ENCODE results near the gene SNCG.
A peak's percentile ranks its signal among the peaks of the same experiment; 100 is the strongest.
"Not testable (repeated sequence)": the region's sequence is repeated elsewhere in the genome, so short reads cannot be mapped to it uniquely, and the experiment has no call there.

SNCG gene

DNA sequence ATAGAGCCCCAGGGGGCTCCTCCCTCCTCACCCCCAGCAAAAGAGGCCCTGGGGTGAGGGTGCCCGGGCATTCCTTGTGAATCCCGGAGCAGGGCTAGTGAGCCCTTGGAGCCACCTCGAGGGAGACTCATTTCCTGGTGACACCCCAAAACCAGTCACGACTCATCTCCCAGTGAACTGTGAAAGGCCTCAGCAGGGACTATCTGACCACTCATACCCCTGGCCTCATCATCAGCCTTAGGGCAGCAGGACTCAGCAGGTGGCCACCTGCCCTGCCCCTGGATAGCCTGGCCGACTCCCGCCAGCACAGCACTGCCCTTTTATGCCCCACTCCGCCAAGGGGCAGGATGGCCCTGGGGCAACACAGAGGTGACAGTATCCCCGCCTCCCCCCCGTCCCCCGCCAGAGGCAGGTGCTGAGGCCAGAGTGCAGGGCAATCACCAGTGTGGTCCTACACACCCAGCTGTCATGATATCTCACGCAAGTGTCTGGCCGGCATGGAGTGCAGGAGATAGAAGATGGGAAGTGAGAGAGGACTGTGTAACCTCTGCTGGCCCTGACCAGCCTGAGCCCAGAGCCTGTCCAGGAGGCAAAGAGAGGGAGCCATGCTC is 3.2 kb downstream of the SNCG start:
- DNase-seq, result no peak

DNA sequence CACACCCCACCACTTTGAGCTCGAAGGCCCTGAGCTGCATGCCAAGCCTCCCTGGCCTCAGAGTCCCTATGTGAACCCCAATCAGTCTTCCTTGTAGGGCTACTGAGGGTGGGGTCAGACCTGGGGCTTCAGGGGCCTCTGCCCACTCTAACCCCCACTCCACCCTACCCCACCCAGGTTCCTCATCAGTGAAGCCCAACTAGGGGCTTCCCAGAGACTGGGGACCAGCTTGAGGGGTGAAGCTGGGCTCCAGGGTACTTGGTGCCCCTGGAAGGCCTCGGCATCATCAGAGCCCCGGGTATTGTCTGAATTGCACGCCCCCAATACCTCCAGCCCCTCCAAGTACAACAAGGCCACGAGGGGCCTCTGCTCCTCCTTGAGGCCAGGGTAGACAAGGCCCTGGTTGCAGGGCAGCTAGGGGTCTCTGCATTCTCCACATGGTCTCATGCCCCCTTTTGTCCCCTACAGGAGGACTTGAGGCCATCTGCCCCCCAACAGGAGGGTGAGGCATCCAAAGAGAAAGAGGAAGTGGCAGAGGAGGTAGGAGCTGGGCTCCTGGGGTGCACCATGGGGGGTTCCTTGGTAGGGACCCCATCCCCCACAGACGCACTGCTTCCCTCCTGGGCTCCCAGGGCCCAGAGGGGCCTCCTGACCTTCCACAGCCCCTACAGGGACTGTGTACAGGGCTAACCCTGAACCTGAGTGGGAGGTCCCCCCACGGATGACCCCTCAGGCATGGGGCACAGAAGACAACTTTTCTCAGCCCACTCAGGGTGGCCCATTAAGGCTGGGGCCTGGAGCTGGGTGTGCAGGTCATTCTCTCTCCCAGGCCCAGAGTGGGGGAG is 4.0 kb downstream of the SNCG start:
- no peak for DNase-seq

GRCh38 chr10:86962981-86963310 is 4.5 kb downstream of the SNCG start:
- DNase-seq, result no peak

- no peak for DNase-seq
Observed at GRCh38 chr10:86963341-86963919, 5.0 kb downstream of the SNCG start.

GRCh38 chr10:86964061-86964846 is 5.9 kb downstream of the SNCG start:
- DNase-seq, result no peak

DNA sequence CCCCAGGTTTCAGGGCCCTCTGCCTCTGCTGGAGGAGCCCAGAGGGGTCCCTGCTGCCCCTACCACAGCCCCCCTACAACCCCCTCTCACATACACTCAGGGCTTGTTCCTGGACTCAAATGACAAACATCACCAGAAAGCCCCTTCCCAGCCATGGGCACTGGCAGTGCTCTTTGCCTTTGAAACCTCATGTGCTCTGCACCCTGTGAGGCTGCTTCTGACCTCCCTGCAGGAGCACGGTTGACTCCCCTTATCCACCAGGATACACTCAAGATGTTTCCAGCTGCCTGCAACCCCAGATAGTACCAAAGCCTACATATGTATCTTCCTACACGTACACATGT is 6.4 kb downstream of the SNCG start:
- no peak for DNase-seq

DNA sequence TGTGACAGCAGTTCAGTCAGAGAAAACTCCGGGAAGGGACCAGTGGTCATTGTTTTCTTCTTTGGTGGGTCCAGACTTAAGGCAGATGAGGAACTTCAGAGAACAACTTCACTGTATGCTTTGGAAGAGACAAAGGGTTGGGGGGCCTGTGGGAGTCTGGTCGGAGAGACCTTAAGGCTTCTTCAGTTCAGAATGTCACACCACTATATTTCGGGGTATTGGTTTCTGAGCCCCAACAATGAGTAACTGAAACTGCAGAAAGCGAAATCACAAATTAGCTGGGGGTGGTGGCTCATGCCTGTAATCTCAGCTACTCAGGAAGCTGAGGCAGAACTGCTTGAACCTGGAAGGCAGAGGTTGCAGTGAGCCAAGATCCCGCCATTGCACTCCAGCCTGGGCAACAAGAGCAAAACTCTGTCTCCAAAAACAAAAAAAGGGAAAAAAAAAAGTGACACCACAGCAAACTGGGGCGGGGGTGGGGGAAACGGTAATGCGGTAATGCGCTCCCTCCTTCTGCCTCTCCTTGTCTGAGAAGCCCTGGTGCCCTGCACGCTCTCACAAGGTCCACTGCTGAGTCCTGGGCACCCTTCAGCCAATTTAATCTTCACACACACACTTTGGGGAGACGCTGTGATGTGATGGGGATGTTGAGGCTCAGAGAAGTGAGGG is 7.7 kb downstream of the SNCG start:
- DNase-seq, result no peak

GRCh38 chr10:86967481-86967941 is 9.1 kb downstream of the SNCG start:
- DNase-seq, result no peak

DNA sequence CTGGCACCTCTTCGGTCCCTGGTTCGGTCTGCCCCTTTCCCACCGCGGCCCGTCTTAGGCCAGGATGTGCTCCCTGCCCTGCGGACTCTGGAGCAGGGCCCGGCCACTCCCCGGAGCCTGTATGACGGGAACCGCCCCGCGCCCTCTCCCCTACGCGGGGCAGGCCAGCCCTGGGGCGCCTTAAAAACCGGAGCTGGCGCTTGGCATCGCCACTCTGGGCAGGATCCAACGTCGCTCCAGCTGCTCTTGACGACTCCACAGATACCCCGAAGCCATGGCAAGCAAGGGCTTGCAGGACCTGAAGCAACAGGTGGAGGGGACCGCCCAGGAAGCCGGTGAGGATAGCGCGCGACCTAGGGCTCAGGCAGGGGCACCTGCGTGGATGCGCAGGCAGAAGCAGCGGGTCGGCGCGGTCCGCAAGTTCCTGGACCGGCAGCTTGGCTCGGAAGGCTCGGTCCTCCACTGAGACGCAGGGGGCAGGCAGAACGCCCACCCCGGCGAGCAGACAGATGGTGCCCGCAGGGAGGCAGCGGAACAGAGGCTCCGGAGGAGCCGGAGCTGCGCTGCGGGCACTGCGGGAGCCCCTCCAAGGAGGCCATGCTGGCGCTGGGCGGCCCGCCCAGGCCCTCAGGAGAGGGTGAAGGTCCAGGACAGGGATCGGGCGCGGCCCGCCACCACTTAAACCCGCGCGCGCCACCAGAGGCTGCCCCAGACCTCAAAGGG is 10.0 kb downstream of the SNCG start, which contains the start of gene ADIRF:
TSS of gene ADIRF (plus strand) at position 212 of the 723 bp plus-strand sequence. CDS start at position 275, 63 bp downstream.
- DNase-seq, result peak in 1 of 2 experiments; percentile 33

DNA sequence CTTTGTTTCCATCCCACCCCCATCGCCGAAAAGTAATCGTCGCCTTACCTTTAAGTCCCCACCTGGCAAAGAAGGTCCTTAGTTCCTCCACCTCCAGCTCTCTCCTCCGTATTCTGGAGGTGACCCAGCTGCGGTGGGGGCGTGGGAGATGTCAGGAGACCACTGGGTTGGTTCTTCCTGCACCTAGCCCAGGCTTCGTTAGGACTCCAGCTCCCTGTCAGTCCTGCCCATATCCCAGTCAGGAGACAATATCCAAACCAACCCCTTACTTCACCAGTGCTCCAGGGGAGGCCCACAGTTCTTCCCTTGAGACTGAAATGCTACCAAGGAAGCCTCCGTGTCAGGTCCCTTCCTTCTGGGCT is 10.6 kb downstream of the SNCG start:
- no peak for DNase-seq

DNA sequence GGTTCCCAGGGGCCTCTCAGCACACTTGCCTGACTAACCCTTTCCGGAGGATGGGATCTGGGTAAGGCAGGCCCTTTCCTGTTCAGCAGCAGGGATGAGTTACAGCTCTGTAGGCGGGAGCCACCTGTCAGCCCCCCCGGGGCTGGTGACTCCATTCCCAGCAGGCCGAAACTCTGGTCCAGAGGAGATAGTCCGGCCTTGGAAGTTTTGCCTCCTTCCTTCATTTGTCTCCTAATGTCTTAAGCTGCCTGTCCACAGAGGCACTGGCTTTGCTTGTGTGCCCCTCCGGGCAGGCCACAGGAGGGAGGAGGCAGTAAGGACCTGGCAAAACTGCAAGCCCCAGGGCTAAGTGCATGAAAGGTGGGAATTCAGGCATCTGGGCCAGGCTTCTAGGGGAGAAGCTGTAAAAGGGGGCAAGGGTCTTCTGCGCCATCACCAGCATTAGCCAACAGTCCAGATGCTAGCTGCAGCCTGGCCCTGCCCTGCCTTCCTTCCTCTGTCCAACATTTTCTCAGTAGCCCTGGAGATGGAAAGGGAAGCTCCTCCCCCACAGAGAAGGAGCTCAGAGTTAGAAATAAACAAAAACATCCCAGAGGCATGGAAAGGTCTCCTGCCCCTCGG is 11.1 kb downstream of the SNCG start:
- DNase-seq, result no peak

- DNase-seq, result no peak
Observed at GRCh38 chr10:86970162-86970981, 12.0 kb downstream of the SNCG start.

- DNase-seq, result no peak
Observed at GRCh38 chr10:86970982-86971231, 12.5 kb downstream of the SNCG start.

DNA sequence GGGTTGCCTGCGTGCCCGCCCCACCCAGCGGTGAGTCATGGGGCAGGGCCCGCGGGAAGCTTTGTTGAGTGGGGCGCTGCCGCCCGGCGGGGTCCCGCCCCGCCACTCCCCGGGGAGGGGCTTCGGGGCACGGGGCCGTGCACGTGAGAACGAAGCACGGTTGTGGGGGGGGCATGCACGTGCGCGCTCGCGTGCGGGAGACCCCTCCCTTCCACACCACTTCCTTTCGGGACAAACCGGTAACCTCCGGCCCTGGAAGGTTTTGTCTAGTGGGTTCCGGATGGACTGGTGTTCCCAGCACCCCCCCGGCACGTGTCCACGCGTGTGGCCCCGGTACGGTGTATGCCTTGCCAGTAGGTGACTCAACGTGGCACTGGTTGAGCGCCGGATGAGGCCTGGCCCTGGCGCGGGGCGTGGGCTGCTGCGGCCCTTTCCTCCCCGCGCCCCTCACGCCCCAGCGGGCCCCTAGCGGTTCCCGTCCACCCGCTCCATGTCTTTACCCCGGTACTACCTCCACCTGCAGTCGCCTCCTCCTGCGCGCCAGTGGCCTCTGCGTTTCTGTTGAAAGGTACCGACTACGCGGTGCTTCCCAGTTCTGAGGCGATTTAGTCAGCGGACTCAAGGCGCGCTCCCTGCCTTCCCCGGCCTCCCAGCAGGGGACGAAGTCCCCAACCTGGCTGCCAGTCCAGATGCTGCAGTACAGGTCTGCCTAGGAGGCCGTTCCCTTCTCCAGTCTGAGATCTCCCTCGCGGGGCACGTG is 13.0 kb downstream of the SNCG start:
- DNase-seq, result no peak

DNA sequence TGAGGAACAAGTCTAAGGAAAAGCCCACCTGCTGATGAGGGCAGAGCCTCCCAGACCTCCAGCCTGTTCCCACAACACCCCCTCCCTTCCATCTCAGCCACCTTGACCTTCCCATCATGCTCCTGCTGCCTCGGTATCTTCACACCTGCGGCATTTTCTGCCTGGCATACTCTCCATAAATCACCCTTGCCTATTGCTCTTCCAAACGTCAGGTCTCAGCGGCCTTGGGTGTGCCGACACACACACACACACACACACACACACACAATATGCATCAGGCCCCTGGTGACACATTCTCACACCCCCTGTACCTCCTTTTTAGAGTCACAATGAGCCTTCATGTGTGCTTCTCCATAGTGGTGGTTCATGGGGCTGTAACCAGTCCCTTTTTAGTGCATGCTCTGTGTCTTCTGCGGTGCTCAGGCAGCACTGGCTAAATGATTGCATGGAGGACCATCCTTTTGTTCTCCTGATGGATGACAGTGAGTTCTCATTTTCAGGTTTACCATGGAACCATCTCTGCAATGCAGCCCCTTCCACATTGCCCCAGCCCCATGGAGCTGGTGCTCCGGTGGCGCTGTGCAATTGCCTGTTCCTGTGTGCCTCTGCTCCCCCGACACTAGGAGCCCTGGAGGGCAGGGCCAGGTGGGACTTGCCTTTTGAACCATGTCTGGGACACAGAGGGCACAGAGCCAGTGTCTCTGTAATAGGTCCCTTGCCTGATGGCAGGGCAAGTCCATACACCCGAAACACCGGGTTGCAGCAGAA is 14.4 kb downstream of the SNCG start:
- no peak for DNase-seq

DNA sequence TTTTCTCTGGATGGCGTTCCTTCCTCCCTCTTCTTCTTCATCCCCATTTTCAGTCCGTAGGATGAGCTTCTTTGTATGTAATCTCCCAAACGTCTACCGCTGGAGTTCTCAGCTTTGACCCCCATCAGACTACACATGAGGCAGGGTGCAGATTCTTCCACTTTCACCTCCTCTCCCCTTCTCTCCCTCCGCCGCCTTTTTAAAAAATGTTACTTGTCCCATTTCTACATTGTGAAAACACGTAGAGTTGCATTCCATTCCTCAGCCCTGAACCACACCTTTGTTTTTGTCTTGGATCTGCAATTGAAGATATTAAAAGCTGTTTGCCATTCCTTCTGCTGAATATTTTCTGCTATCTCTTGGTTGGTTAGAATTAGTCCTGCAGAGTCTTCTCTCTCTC is 16.1 kb downstream of the SNCG start:
- no peak for DNase-seq

DNA sequence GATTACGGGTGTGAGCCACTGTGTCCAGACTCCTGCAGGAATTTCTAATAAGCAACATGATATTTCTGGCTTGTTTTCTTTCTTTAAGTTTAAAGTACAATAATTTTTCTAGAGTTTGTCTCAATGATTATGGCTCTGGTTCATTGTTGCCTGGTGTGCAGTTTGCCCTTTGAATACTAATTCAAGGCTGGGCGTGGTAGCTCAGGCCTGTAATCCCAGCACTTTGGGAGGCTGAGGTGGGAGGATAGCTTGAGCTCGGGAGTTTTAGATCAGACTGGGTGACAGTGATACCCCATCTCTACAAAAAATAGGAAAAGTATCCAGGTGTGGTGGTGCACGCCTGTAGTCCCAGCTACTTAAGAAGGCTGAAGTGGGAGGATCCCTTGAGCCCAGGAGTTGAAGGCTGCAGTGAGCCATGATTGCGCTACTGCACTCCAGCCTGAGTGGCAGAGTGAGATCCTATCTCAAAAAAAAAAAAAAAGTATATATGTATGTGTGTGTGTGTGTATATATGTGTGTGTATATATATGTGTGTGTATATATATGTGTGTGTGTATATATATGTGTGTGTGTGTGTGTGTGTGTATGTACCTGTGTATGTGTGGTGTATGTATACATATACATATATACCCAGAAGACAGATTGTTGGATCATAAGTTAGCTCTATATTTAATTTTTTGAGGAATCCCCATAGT is 18.1 kb downstream of the SNCG start:
- DNase-seq, result no peak

- not testable (repeated sequence) for DNase-seq
Observed at GRCh38 chr10:86978457-86978856, 20.1 kb downstream of the SNCG start.

- no peak for DNase-seq
Observed at GRCh38 chr10:86979296-86979818, 21.0 kb downstream of the SNCG start.

Measured in NCI-H446 (cell line).